Dedifferentiated amniotic fluid mesenchymal stem cell (primary cell): Measurements from ENCODE around the gene WAC.
"Not testable (repeated sequence)": the region's sequence is repeated elsewhere in the genome, so short reads cannot be mapped to it uniquely, and the experiment has no call there.

ENCODE experiments used
- DNase-seq: peaks from one replicate; pipeline ENCODE4 v3.0.0-alpha.2; 2016; ENCODE audit errors: extremely low spot score

Gene WAC

DNA sequence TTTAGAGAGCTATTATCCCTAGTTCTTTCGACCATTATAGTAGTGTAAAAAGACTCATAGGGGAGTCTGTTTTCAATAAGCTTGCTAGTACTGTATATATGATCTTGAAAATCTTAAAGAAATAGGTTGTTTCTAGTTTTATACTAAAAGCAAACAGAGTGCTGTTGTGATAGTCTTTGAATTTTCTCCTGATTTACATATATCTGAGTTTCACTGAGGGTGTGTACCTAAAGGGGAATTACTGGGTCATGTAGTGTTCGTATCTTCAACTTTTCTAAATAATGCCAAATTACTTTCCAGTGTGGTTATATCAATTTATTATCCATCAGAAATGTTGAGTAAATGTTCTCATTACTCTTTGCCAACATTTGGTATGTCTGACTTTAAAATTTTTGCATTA lies 73.7 kb downstream of the WAC start:
- DNase-seq: no peak

- DNase-seq: not testable (repeated sequence)
Observed at GRCh38 chr10:28609636-28610035, 76.7 kb downstream of the WAC start.

GRCh38 chr10:28612877-28613276 lies 80.0 kb downstream of the WAC start:
- no peak for DNase-seq

DNA sequence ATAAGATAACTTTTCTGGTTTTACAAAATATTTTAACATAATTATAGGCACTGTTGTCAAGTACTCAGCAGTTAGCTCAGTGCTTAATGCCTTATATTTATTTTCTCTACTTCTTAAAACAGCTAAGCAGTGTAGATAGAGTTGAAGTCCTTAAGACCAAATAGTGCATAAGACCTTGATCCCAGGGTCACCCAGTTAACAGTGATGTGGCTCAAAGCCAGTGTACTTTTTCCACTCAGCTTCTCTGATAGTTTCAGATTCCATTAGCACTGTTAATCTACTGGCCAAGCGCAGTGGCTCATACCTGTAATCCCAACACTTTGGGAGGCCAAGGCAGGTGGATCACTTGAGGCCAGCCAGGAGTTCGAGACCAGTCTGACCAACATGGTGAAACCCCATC lies 83.6 kb downstream of the WAC start:
- no peak for DNase-seq

DNA sequence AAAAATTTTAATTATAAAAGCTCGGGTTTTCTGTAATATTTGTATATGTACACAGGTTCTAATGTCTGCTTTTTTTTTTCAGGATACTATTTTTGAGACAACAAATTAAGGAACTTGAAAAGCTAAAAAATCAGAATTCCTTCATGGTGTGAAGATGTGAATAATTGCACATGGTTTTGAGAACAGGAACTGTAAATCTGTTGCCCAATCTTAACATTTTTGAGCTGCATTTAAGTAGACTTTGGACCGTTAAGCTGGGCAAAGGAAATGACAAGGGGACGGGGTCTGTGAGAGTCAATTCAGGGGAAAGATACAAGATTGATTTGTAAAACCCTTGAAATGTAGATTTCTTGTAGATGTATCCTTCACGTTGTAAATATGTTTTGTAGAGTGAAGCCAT lies 86.5 kb downstream of the WAC start:
- no peak for DNase-seq

- DNase-seq: no peak
Observed at GRCh38 chr10:28620251-28620650, 87.3 kb downstream of the WAC start.

- DNase-seq: no peak
Observed at GRCh38 chr10:28623483-28623882, 90.6 kb downstream of the WAC start.

GRCh38 chr10:28624351-28624750 lies 91.4 kb downstream of the WAC start:
- no peak for DNase-seq

- DNase-seq: no peak
Observed at GRCh38 chr10:28627102-28627501, 94.2 kb downstream of the WAC start.

GRCh38 chr10:28628184-28628893 lies 95.4 kb downstream of the WAC start:
- DNase-seq: peak; percentile 77

GRCh38 chr10:28631896-28632583 lies 99.1 kb downstream of the WAC start:
- DNase-seq: no peak

DNA sequence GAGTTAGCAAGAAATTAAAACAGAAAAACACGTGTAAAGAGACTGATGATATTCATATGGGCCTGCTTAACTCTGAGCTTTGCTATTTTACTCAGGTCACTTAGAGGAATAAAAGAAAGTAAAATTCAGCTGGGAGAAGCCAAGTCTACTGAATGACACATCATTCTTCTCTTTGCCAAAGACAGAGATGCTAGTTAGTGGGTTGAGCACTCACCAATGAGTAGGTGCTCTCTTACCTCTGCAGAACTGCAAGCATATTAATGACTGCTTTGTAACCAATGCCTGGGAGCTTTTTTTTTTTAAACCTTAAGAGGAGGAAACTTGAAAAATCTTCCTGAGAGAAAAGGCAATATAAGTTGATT lies 99.6 kb downstream of the WAC start:
- no peak for DNase-seq

GRCh38 chr10:28633750-28634149 lies 100.8 kb downstream of the WAC start:
- DNase-seq: no peak

- no peak for DNase-seq
Observed at GRCh38 chr10:28637346-28637745, 104.4 kb downstream of the WAC start.

DNA sequence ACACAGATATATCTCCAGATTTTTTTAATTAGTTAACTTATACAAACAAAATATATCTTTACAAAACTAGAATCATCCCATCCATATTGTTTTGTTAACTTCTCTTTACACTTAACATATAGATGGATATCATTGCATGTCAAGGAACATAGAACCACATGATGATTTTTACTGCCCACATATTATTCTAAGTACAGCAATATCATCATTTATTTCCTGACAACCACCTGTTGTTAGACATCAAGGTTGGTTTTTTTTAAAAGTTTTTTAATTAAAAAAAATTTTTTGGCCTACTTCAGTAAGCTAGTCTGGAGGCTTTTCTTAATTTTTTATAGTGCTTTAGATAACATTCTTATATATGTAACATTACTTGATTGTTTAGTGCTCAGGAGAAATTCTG lies 105.5 kb downstream of the WAC start:
- no peak for DNase-seq

- no peak for DNase-seq
Observed at GRCh38 chr10:28640551-28640950, 107.6 kb downstream of the WAC start.

GRCh38 chr10:28644647-28645046 lies 111.7 kb downstream of the WAC start:
- DNase-seq: no peak

DNA sequence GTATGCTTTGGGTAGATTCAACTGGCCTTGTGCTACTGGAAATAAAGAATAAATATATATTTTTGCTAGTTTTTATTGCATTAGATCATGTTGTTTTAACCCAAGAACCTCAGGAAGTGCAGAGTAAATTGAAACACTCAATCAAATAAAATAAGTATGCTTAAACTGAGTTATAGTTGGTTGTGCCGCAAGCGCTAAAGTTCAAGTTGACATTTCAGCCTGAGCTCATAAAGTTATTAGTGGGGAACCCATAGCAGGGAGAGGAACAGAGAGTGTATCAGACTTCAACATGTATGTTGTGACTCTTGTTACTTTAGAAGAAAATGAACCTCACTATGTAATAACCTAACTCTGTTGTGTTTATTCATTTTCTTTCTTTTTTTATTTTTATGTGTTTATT lies 119.2 kb downstream of the WAC start:
- no peak for DNase-seq

GRCh38 chr10:28652703-28653102 lies 119.8 kb downstream of the WAC start:
- DNase-seq: no peak

- not testable (repeated sequence) for DNase-seq
Observed at GRCh38 chr10:28658824-28659223, 125.9 kb downstream of the WAC start.

GRCh38 chr10:28661035-28661434 lies 128.1 kb downstream of the WAC start:
- DNase-seq: peak; percentile 82

GRCh38 chr10:28663576-28664368 lies 130.9 kb downstream of the WAC start:
- peak; percentile 94 for DNase-seq

- peak; percentile 58 for DNase-seq
Observed at GRCh38 chr10:28664369-28664740, 131.4 kb downstream of the WAC start.
